GM12878 (cell line): ENCODE data around the gene SFT2D2. TPM values are rescaled to one million over a fixed set of nuclear protein-coding genes. Genes with fewer than 3 reads are reported as not detected.

Source experiments
- ATAC-seq: fragments of 200-7000 bp; cut with Tn5 transposase; 3 replicates; pipeline ENCODE4 v1.9.1; 2020; ENCODE audit warnings: mild to moderate bottlenecking, moderate library complexity
- BruUV-seq: library from RNA; stranded (reverse); fragments of 400-500 nt; replicated peaks from 2 replicates; lab custom pipeline; 2021; lab: Mats Ljungman, UMichigan
- CTCF ChIA-PET: fragments of 300-600 bp; sonication (Branson Sonifier 250); formaldehyde crosslinking; extraction: SDS; loops from one replicate; lab custom pipeline; 2021; ENCODE audit warnings: inconsistent platforms; lab: Yijun Ruan, JAX
- POLR2A ChIA-PET: fragments of 350-600 bp; formaldehyde crosslinking; extraction: SDS; loops from one replicate; lab custom pipeline; 2021; ENCODE audit warnings: inconsistent platforms; lab: Charles Lee
- RAD21 ChIA-PET: fragments of 300-600 bp; sonication (Branson Sonifier 250); formaldehyde crosslinking; loops from one replicate; lab custom pipeline; 2023; ENCODE audit warnings: antibody characterized with exemption; ENCODE audit not compliant: unreplicated experiment; lab: Charles Lee
- SMC1A ChIA-PET: fragments of 300-600 bp; sonication (Branson Sonifier 250); formaldehyde crosslinking; loops from one replicate; lab custom pipeline; 2023; ENCODE audit not compliant: unreplicated experiment, uncharacterized antibody; lab: Charles Lee
- DNase-seq: peaks from one replicate; pipeline ENCODE4 v3.0.0-alpha.2; 2011; ENCODE audit warnings: low read depth, low spot score
- FAIRE-seq: peaks from 3 replicates; lab custom pipeline; 2011; peaks lifted over from hg19 to GRCh38; lab: Jason Lieb, UNC
- H2AFZ ChIP-seq: 2 replicates; pipeline ENCODE4 v1.6.0; 2011; ENCODE audit warnings: low read depth, low read length, control low read depth; ENCODE audit not compliant: control insufficient read depth
- H3K27ac ChIP-seq: 2 replicates; pipeline ENCODE4 v1.5.1; 2011; ENCODE audit warnings: control low read depth; ENCODE audit not compliant: control insufficient read depth, insufficient read depth
- H3K27me3 ChIP-seq, 2 experiments: replicated peaks in 1 of 2; 2 replicates each; pipeline versions ENCODE4 v1.6.0 to v1.6.1; 2011; ENCODE audit warnings: low read length in 1 of 2; ENCODE audit not compliant: control insufficient read depth in 2 of 2, insufficient read depth in 2 of 2
- H3K36me3 ChIP-seq, 2 experiments: 2 replicates each; pipeline ENCODE4 v1.5.1; 2011; ENCODE audit warnings: low read length in 1 of 2; ENCODE audit not compliant: control insufficient read depth in 2 of 2, insufficient read depth in 2 of 2
- H3K4me1 ChIP-seq: 2 replicates; pipeline ENCODE4 v1.6.1; 2011; ENCODE audit warnings: mild to moderate bottlenecking, low read length, moderate library complexity, mixed read lengths; ENCODE audit not compliant: control insufficient read depth, insufficient read depth
- H3K4me2 ChIP-seq: 2 replicates; pipeline ENCODE4 v1.6.0; 2011; ENCODE audit warnings: control low read depth; ENCODE audit not compliant: control insufficient read depth, insufficient read depth
- H3K4me3 ChIP-seq: fragments of 200-600 bp; sonication (generic); 2 replicates; pipeline ENCODE4 v1.5.1; 2016
- H3K79me2 ChIP-seq: 2 replicates; pipeline ENCODE4 v1.6.0; 2011; ENCODE audit warnings: low read length; ENCODE audit not compliant: control insufficient read depth, insufficient read depth
- H3K9ac ChIP-seq: 2 replicates; pipeline ENCODE4 v1.8.0; 2011; ENCODE audit warnings: low read length, control low read depth, mixed read lengths; ENCODE audit not compliant: control insufficient read depth, insufficient read depth
- H3K9me3 ChIP-seq: replicated peaks from 3 replicates; pipeline ENCODE4 v1.5.1; 2011; ENCODE audit warnings: mild to moderate bottlenecking, low read length; ENCODE audit not compliant: control insufficient read depth, insufficient read depth
- H4K20me1 ChIP-seq: 2 replicates; pipeline ENCODE4 v1.6.0; 2011; ENCODE audit not compliant: control insufficient read depth, insufficient read depth
- ATF3 ChIP-seq: IDR thresholded peaks from 2 replicates; pipeline ENCODE4 v1.6.1; 2011; ENCODE audit warnings: low read depth, mild to moderate bottlenecking, low read length, moderate library complexity, borderline replicate concordance; ENCODE audit errors: extremely low read depth
- ATF7 ChIP-seq: fragments of 450-650 bp; IDR thresholded peaks from 2 replicates; pipeline ENCODE4 v1.6.1; 2016; ENCODE audit warnings: low read depth, mild to moderate bottlenecking
- BACH1 ChIP-seq: fragments of 450-650 bp; IDR thresholded peaks from 2 replicates; pipeline ENCODE4 v1.6.1; 2017; ENCODE audit warnings: mild to moderate bottlenecking, borderline replicate concordance
- CREB1 ChIP-seq: IDR thresholded peaks from 2 replicates; pipeline ENCODE4 v1.6.1; 2012; ENCODE audit warnings: low read depth, mild to moderate bottlenecking, inconsistent platforms
- ETV6 ChIP-seq, 2 experiments: fragments of 450-650 bp in 1 of 2; IDR thresholded peaks in 1 of 2; conservative IDR thresholded peaks in 1 of 2; 2 replicates each; pipeline ENCODE4 v1.6.1; 2014; ENCODE audit warnings: antibody characterized with exemption in 1 of 2, borderline replicate concordance in 1 of 2, low read depth in 1 of 2, mild to moderate bottlenecking in 1 of 2, moderate library complexity in 1 of 2
- JUND ChIP-seq: IDR thresholded peaks from 2 replicates; pipeline ENCODE4 v1.6.1; 2012; ENCODE audit warnings: low read depth, mild to moderate bottlenecking, low read length, improper control_type of control experiment, moderate library complexity
- LARP7 ChIP-seq: fragments of 450-650 bp; IDR thresholded peaks from 2 replicates; pipeline ENCODE4 v1.6.1; 2017; ENCODE audit warnings: mild to moderate bottlenecking
- MLLT1 ChIP-seq: fragments of 450-650 bp; IDR thresholded peaks from 2 replicates; pipeline ENCODE4 v1.6.1; 2016; ENCODE audit warnings: mild to moderate bottlenecking
- MTA3 ChIP-seq: IDR thresholded peaks from 2 replicates; pipeline ENCODE4 v1.6.1; 2012; ENCODE audit warnings: low read length, inconsistent platforms, borderline replicate concordance
- RCOR1 ChIP-seq: conservative IDR thresholded peaks from 2 replicates; pipeline ENCODE4 v1.6.1; 2012; ENCODE audit warnings: low read depth, low read length, improper control_type of control experiment
- SUPT20H ChIP-seq: IDR thresholded peaks from 2 replicates; pipeline ENCODE4 v1.6.1; 2011; ENCODE audit warnings: low read depth, mild to moderate bottlenecking, low read length, moderate library complexity, borderline replicate concordance; ENCODE audit not compliant: control insufficient read depth
- ZBTB11 ChIP-seq: fragments of 450-650 bp; formaldehyde crosslinking; IDR thresholded peaks from 2 replicates; pipeline ENCODE4 v1.5.0; 2022; ENCODE audit warnings: mild to moderate bottlenecking, missing genetic modification characterization
- ZBTB40 ChIP-seq: fragments of 450-650 bp; IDR thresholded peaks from 2 replicates; pipeline ENCODE4 v1.6.1; 2016; ENCODE audit warnings: mild to moderate bottlenecking, moderate library complexity, borderline replicate concordance
- ZNF384 ChIP-seq: IDR thresholded peaks from 2 replicates; pipeline ENCODE4 v1.6.1; 2012; ENCODE audit warnings: low read depth, mild to moderate bottlenecking, low read length, improper control_type of control experiment, borderline replicate concordance
- WGBS: methylation state at CpG from one replicate; pipeline ENCODE4 v1.1.6; 2016; ENCODE audit warnings: low lambda C conversion rate; ENCODE audit not compliant: insufficient replicate concordance, insufficient coverage; ENCODE audit errors: missing lambda C conversion rate; 5-methylcytosine and 5-hydroxymethylcytosine counted together
- in situ Hi-C: fragments of 300-500 bp; cut with MboI; formaldehyde crosslinking; loops from 9 replicates; pipeline ENCODE4 v1.14.3; 2018; ENCODE audit warnings: mixed read lengths
- intact Hi-C: fragments of 100-400 bp; cut with micrococcal nuclease; formaldehyde crosslinking; loops from one replicate; pipeline ENCODE4 v1.14.2; 2022; ENCODE audit not compliant: unreplicated experiment
- polyA plus RNA-seq, 11 experiments: library from polyadenylated mRNA; depleted of rRNA in 4 of 11; unstranded in 6 of 11; stranded (reverse) in 5 of 11; fragments of >200 nt; fragmentation: Nextera tagmentation in 4 of 11; fragmentation: Illumina TruSeq in 1 of 11; extraction: Ambion mirVana in 4 of 11; extraction: Trizol in 1 of 11; gene quantifications; 1 replicate in 1 of 11; 2 replicates in 10 of 11; pipeline versions ENCODE4 v1.2.1 to v1.2.3, GENCODE V29; 2011 to 2016; ENCODE audit warnings: inconsistent platforms in 2 of 11, missing spikeins in 2 of 11, low read depth in 1 of 11
- total RNA-seq, 4 experiments: library from RNA; depleted of rRNA in 3 of 4; stranded (reverse); fragments of >200 nt in 3 of 4; fragmentation: Illumina TruSeq in 1 of 4; extraction: Trizol in 1 of 4; gene quantifications; 2 replicates each; pipeline versions ENCODE4 v1.2.1 to v1.2.3, GENCODE V29; 2013 to 2021

SFT2D2 gene
- total and polyA plus RNA-seq, 10 of the 15 experiments (the other 5 are each of a cell fraction or from before 2014, with no cell fraction given) = 5.6 to 49.6 (median 24.9) TPM

GRCh38 chr1:168279253-168279652 lies 53.4 kb downstream of the SFT2D2 start:
- Histone ChIP-seq H3K9ac (no peak overlapping the region), H3K79me2 (no peaks in the 10 kb centered on the region), H3K27ac (no peak overlapping the region), H3K36me3 (no peaks in the 10 kb centered on the region), H4K20me1 (no peaks in the 10 kb centered on the region), H3K4me1 (no peaks in the 10 kb centered on the region), H3K4me2 (no peak overlapping the region), H2AFZ (no peak overlapping the region), H3K27me3 (no peaks in the 10 kb centered on the region), H3K9me3 (peaks cover 2% of the 10 kb centered on the region; the same call in 2 of the 3 replicates), H3K4me3 (no peak overlapping the region)
- DNase-seq (no peak), FAIRE-seq (no peak), ATAC-seq (no peak)
- POLR2A ChIA-PET = no interaction called here
- CTCF ChIA-PET = interaction anchor here (2.2 kb wide), 1 partner anchor 44 kb away, joined by 6 read pairs; no protein-coding TSS in a partner anchor
- RAD21 ChIA-PET = no interaction called here
- in situ Hi-C loops = no loop called here
- SMC1A ChIA-PET = no interaction called here
- TF ChIP-seq JUND = no peak
- TF ChIP-seq RCOR1 = no peak
- TF ChIP-seq MLLT1 = no peak
- no peak for TF ChIP-seq BACH1
- TF ChIP-seq ETV6 (conservative IDR thresholded peaks at IDR 0.05 in 1 of 2, IDR thresholded peaks at IDR 0.05 in 1 of 2; ENCODE audit: borderline replicate concordance in 1 of 2, low read depth in 1 of 2) = no peak
- no peak for TF ChIP-seq MTA3
- no peak for TF ChIP-seq ATF3
- TF ChIP-seq SUPT20H = no peak
- TF ChIP-seq LARP7 = no peak
- TF ChIP-seq ZNF384 = no peak
- no peak for TF ChIP-seq ATF7
- TF ChIP-seq CREB1 = no peak
- TF ChIP-seq ZBTB11 (CRISPR knock-in tag) = no peak
- TF ChIP-seq ZBTB40 = no peak
- BruUV-seq = no TSS peak
- 67% methylated on average over 1 of the region's 1 CpG for WGBS
- intact Hi-C loops = no loop called here
